Measurements from ENCODE around the gene PTDSS2.

Gene PTDSS2

GRCh38 chr11:459511-460220, 9.6 kb downstream of the PTDSS2 start:
- no peak for TF ChIP-seq CTCF (conservative IDR thresholded peaks at IDR 0.05; ENCODE audit: low read length)
- no peak for DNase-seq (ENCODE audit: low read depth)
- no peak overlapping the region for H3K4me3 ChIP-seq (ENCODE audit: low read length)

DNA sequence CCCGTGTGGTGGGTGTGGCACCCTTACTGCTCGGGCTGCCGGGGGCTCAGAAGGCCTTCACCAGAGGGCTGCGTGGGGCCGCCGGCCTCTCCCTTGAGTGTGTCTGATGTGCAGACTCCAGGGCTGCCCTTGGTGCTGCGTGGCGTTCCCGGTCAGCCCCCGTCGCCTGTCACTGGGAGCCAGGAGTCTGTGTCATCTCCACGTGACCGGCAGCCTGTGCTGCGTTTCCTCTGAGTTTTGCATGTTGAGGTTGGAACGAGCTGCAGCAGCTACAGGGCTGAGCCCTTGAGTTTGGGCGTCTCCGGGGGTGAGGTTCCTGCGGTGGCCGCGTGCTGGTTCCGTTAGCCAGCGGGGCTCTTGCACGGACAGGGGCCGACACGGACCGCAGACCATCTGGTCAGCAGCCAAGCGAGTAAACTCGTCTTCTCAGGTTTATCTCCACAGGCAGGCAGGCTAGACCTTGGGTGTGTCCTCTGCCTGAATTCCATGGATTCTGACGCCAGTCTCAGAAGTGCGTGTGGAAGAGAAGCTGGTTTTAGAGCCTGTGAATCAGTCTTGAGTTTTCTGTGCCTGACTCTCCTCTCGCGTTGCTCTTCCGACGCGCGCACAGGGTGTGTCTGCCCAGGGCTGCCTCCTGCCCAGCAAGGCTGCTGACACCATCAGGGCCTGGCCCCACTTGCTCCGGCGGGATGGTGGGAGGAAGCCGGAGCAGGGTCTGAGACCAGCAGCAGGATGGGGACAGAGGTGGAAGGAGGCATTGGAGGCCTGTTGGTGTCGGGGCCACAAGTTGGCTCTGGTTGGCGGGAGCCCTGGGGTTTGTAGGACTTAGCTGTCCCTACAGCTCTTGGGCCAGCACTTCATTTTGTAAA, 10.5 kb downstream of the PTDSS2 start:
- no peak for TF ChIP-seq CTCF (conservative IDR thresholded peaks at IDR 0.05; ENCODE audit: low read length)
- no peak for DNase-seq (ENCODE audit: low read depth)
- no peak overlapping the region for H3K4me3 ChIP-seq (ENCODE audit: low read length)

GRCh38 chr11:461626-462025, 11.5 kb downstream of the PTDSS2 start:
- TF ChIP-seq CTCF (conservative IDR thresholded peaks at IDR 0.05; ENCODE audit: low read length): no peak

GRCh38 chr11:462107-462890, 12.2 kb downstream of the PTDSS2 start:
- no peak for TF ChIP-seq CTCF (conservative IDR thresholded peaks at IDR 0.05; ENCODE audit: low read length)
- no peak for DNase-seq (ENCODE audit: low read depth)
- no peak overlapping the region for H3K4me3 ChIP-seq (ENCODE audit: low read length)

More at GRCh38 chr11:461626-462025, 11.5 kb downstream of the PTDSS2 start:
- no peak overlapping the region for H3K4me3 ChIP-seq (ENCODE audit: low read length)
- DNase-seq (ENCODE audit: low read depth): no peak

DNA sequence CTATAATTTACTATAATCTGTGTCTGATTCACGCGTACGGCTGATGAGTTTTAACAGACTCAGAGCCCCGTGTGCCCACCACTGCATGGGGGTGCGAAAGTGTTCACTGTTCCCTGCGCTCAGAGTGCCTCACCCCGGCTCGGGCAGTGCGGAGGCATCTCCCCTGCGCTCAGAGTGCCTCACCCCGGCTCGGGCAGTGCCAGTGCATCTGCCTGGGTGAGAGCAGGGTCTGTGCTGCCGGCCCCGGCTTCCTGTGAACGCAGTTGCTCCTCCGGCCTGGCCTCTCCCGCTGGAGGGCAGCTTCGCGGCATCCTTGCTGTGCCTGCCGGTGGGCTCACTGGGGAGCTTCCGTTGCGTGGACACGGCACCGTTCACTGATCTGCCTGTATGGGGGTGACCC, 14.2 kb downstream of the PTDSS2 start:
- no peak for TF ChIP-seq CTCF (conservative IDR thresholded peaks at IDR 0.05; ENCODE audit: low read length)
- no peak for DNase-seq (ENCODE audit: low read depth)
- H3K4me3 ChIP-seq (ENCODE audit: low read length): no peak overlapping the region

- no peak for DNase-seq (ENCODE audit: low read depth)
- TF ChIP-seq CTCF (conservative IDR thresholded peaks at IDR 0.05; ENCODE audit: low read length): no peak
- no peak overlapping the region for H3K4me3 ChIP-seq (ENCODE audit: low read length)
Measured at GRCh38 chr11:465896-466530, 15.9 kb downstream of the PTDSS2 start.

Data from AG10803 (cell line).